ENCODE measurements around the gene CHMP4B. TPM values are rescaled to one million over a fixed set of nuclear protein-coding genes. Genes with fewer than 3 reads are reported as not detected.

CHMP4B gene
- total and polyA plus RNA-seq, 4 donors: 91.6 to 162 (median 120) TPM

DNA sequence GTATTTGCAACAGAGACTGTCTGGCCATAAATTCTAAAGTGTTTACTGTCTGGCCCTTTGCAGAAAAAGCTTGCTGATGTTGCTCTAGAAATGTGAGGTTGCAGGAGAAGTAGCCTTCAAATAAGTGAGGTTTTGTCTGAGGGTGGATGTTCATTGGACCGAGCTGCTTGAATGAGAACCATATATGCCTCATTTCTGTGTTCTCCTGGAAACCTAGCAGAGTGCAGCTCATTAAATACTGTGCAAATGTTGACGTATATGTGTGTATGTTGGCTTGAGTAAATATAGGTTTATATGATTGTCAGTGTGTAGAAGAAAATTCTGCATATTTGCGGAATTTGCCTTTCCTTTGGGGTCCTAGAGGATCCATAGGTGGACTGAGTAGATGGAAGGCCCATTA is 39.0 kb downstream of the CHMP4B start:
- Histone ChIP-seq H3K27me3 (ENCODE audit: control insufficient read depth in 3 of 3, insufficient read depth in 3 of 3, low read length in 2 of 3) (no peaks in the 10 kb centered on the region), H3K4me3 (no peak overlapping the region), H3K4me1 (ENCODE audit: control insufficient read depth in 5 of 5, insufficient read depth in 5 of 5, low read length in 5 of 5) (peaks cover 10 to 30% (median 14%) of the 10 kb centered on the region in 5 donors), H3K36me3 (ENCODE audit: control insufficient read depth in 4 of 4, insufficient read depth in 4 of 4, low read length in 4 of 4) (peaks cover 7 to 51% (median 20%) of the 10 kb centered on the region in 4 donors), H3K9ac (ENCODE audit: insufficient read depth in 1 of 2, low read length in 2 of 2) (no peak overlapping the region), H3K27ac (ENCODE audit: low read depth in 1 of 2, low read length in 1 of 2) (no peak overlapping the region), H3K9me3 (ENCODE audit: control insufficient read depth in 4 of 4, insufficient read depth in 3 of 4, low read length in 3 of 4) (no peaks in the 10 kb centered on the region)
- DNase-seq (no peak), ATAC-seq (ENCODE audit: insufficient read depth, low FRiP score) (no peak)
- WGBS, 2 donors: 91 to 93% methylated on average over 3 of the region's 3 CpGs
- TF ChIP-seq, protein P1, sequence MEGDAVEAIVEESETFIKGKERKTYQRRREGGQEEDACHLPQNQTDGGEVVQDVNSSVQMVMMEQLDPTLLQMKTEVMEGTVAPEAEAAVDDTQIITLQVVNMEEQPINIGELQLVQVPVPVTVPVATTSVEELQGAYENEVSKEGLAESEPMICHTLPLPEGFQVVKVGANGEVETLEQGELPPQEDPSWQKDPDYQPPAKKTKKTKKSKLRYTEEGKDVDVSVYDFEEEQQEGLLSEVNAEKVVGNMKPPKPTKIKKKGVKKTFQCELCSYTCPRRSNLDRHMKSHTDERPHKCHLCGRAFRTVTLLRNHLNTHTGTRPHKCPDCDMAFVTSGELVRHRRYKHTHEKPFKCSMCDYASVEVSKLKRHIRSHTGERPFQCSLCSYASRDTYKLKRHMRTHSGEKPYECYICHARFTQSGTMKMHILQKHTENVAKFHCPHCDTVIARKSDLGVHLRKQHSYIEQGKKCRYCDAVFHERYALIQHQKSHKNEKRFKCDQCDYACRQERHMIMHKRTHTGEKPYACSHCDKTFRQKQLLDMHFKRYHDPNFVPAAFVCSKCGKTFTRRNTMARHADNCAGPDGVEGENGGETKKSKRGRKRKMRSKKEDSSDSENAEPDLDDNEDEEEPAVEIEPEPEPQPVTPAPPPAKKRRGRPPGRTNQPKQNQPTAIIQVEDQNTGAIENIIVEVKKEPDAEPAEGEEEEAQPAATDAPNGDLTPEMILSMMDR (IDR thresholded peaks at IDR 0.05; ENCODE audit: control extremely low read depth, extremely low read depth): no peak

DNA sequence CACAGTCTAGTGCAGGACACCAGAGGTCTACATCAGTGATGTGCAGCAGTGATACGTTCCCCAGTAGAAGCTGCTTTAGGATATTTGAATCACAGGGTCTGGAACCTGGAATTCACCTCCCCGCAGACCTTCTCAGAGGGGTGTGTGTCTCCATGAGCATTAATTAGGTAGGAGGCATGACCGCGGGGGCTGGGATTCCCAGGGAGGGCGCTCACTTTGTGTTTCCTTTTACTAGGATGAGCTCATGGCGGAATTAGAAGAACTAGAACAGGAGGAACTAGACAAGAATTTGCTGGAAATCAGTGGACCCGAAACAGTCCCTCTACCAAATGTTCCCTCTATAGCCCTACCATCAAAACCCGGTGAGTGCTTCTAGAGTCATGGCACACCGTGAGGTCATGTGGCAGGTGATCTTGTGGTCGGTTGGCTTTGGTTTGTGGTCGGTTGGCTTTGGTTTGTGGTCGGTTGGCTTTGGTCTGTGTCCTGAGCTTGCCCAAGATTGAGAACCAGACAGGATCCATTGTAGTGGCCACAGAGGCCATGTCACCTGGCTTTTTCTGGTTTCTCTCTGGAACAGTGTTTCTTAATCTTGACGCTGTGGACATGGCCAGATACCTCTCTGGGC is 40.8 kb downstream of the CHMP4B start:
- DNase-seq: no peak
- no peak overlapping the region for H3K4me3 ChIP-seq
- H3K27me3 ChIP-seq (ENCODE audit: control insufficient read depth in 3 of 3, insufficient read depth in 3 of 3, low read length in 2 of 3): no peaks in the 10 kb centered on the region
- peaks cover 0 to 15% (median 5%) of the 10 kb centered on the region in 5 donors for H3K4me1 ChIP-seq (ENCODE audit: control insufficient read depth in 5 of 5, insufficient read depth in 5 of 5, low read length in 5 of 5)
- 76 to 91% methylated on average over 13 of the region's 13 CpGs for WGBS, 2 donors
- ATAC-seq (ENCODE audit: insufficient read depth, low FRiP score): no peak
- H3K27ac ChIP-seq (ENCODE audit: low read depth in 1 of 2, low read length in 1 of 2): no peak overlapping the region
- TF ChIP-seq, protein P1 (IDR thresholded peaks at IDR 0.05; ENCODE audit: control extremely low read depth, extremely low read depth): no peak
- H3K36me3 ChIP-seq (ENCODE audit: control insufficient read depth in 4 of 4, insufficient read depth in 4 of 4, low read length in 4 of 4): peaks cover 7 to 58% (median 22%) of the 10 kb centered on the region in 4 donors
- no peaks in the 10 kb centered on the region for H3K9me3 ChIP-seq (ENCODE audit: control insufficient read depth in 4 of 4, insufficient read depth in 3 of 4, low read length in 3 of 4)
- H3K9ac ChIP-seq (ENCODE audit: insufficient read depth in 1 of 2, low read length in 2 of 2): no peak overlapping the region

DNA sequence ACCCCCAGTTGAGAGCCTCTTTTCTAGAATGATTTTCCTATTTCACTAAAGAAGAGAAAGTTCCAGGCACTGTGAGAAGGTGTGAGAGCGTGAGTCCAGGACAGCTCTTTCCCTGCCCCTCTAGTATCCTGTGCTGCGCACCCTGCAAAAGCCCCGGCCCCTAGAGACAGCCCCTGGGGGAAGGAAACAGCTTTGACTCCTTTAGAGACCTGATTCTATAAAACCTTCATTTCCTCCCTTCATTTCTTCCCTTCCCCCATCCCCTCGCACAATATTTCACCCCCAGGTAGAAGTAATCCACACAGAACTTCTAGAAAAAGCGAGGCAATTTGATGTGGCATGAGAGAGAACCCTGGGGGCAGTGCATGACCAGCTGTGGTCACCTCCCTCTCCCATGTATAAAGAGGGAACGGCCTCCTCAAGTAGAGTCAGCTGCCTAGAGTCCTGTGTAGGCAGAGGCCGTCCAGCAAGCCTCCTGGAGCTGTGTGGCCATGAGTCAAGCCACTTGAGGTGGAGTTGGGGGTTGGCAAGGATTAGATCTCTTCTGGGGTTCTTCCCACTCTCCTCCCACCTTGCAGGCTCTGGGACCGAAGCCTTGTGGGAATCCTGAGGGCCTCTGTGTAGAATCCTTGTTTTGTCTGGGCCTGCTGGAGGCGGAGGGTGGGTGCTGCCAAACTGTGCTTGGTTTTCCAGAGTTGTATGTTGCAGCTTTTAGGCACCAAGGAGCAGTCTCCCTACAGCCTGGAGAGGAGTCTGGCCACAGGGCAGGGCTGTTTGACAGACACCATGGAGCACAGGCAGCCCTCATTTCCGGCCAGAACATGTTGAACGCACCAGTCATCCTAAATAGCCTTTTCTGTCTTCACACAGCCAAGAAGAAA is 41.7 kb downstream of the CHMP4B start:
- DNase-seq: no peak
- peaks cover 0 to 8% (median 6%) of the 10 kb centered on the region in 5 donors for H3K4me1 ChIP-seq (ENCODE audit: control insufficient read depth in 5 of 5, insufficient read depth in 5 of 5, low read length in 5 of 5)

More for the DNA sequence above, 41.7 kb downstream of the CHMP4B start:
- Histone ChIP-seq H3K36me3 (ENCODE audit: control insufficient read depth in 4 of 4, insufficient read depth in 4 of 4, low read length in 4 of 4) (peaks cover 7 to 58% (median 22%) of the 10 kb centered on the region in 4 donors), H3K9ac (ENCODE audit: insufficient read depth in 1 of 2, low read length in 2 of 2) (no peak overlapping the region), H3K9me3 (ENCODE audit: control insufficient read depth in 4 of 4, insufficient read depth in 3 of 4, low read length in 3 of 4) (no peaks in the 10 kb centered on the region), H3K27ac (ENCODE audit: low read depth in 1 of 2, low read length in 1 of 2) (no peak overlapping the region), H3K27me3 (ENCODE audit: control insufficient read depth in 3 of 3, insufficient read depth in 3 of 3, low read length in 2 of 3) (no peaks in the 10 kb centered on the region), H3K4me3 (no peak overlapping the region)
- ATAC-seq (ENCODE audit: insufficient read depth, low FRiP score): no peak
- TF ChIP-seq, protein P1 (IDR thresholded peaks at IDR 0.05; ENCODE audit: control extremely low read depth, extremely low read depth): no peak
- WGBS, 2 donors: 89 to 95% methylated on average over 11 of the region's 11 CpGs
